ENCODE measurements around the gene DYNC1I1.

DYNC1I1 gene

DNA sequence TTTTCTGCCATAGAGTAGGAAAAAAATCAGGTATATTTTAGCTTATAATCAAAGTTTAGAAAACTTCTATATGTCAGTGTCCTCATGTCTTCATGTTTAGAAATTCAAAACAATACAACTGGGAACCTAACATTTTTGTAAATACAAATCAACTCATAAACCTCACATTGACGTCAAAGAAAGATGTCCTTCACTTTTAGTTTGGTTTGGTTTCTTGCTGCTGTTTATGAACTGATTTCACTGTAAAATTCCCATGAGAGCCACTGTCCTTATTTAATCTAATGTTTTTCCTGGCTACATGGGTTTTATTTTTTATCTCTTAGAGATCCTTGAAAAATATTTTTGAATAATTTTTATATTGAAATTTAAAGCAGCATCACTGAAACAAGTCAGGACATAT is 208.4 kb downstream of the DYNC1I1 start:
- Histone ChIP-seq H4K20me1 (ENCODE audit: insufficient read depth, low read length, poor library complexity, severe bottlenecking) (no peaks in the 10 kb centered on the region), H3K79me2 (ENCODE audit: insufficient read depth, low read length) (no peaks in the 10 kb centered on the region), H3F3A (ENCODE audit: low read depth) (no peaks in the 10 kb centered on the region), H3K4me3 (ENCODE audit: low read length, poor library complexity, severe bottlenecking) (no peak overlapping the region), H3K9me3 (ENCODE audit: insufficient read depth, low read depth, low read length) (no peaks in the 10 kb centered on the region), H3K9me2 (replicated peaks; ENCODE audit: low read depth, low read length) (no peaks in the 10 kb centered on the region), H3K4me1 (ENCODE audit: insufficient read depth, low read length, poor library complexity, severe bottlenecking) (no peaks in the 10 kb centered on the region), H3K27me3 (ENCODE audit: insufficient read depth, low read length, poor library complexity, severe bottlenecking) (no peaks in the 10 kb centered on the region), H3K36me3 (ENCODE audit: insufficient read depth, low read length) (no peaks in the 10 kb centered on the region), H3K9ac (ENCODE audit: low read depth, low read length, poor library complexity, severe bottlenecking) (no peak overlapping the region), H2AFZ (ENCODE audit: low read length) (no peak overlapping the region), H3K4me2 (ENCODE audit: low read depth, low read length, poor library complexity, severe bottlenecking) (no peak overlapping the region)
- TF ChIP-seq EZH2phosphoT487 (IDR thresholded peaks at IDR 0.05; ENCODE audit: borderline replicate concordance): no peak
- TF ChIP-seq, protein P1, sequence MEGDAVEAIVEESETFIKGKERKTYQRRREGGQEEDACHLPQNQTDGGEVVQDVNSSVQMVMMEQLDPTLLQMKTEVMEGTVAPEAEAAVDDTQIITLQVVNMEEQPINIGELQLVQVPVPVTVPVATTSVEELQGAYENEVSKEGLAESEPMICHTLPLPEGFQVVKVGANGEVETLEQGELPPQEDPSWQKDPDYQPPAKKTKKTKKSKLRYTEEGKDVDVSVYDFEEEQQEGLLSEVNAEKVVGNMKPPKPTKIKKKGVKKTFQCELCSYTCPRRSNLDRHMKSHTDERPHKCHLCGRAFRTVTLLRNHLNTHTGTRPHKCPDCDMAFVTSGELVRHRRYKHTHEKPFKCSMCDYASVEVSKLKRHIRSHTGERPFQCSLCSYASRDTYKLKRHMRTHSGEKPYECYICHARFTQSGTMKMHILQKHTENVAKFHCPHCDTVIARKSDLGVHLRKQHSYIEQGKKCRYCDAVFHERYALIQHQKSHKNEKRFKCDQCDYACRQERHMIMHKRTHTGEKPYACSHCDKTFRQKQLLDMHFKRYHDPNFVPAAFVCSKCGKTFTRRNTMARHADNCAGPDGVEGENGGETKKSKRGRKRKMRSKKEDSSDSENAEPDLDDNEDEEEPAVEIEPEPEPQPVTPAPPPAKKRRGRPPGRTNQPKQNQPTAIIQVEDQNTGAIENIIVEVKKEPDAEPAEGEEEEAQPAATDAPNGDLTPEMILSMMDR (conservative IDR thresholded peaks at IDR 0.05; ENCODE audit: low read length): no peak

DNA sequence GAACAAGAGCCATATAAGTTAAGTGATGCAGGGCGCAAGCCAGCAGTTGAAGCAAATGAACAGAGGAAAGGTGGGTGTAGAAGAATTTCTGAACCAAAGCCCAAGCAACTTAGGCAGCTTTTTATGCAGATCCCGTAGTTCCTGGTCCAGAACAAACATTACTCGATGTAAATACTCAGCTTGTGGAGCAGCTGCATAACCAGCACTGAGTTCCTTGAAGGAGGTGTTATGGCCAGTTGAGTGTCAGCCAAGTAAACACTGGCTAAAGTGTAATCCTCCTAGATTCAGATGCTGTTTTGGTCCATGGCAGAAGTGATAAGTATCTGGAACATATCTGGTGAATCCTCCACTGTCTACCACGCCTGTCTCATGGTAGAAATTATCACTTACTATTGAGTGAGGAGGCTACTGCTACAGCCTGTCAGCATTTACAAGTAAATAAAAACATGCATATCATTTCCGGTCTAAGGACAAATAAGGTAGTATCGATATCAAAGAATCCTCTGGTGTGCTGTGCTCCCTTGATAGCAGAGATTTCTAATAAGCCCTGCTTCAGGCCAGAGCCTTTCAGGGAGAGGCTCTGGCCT is 213.9 kb downstream of the DYNC1I1 start:
- Histone ChIP-seq H3F3A (ENCODE audit: low read depth) (no peaks in the 10 kb centered on the region), H3K4me3 (ENCODE audit: low read length, poor library complexity, severe bottlenecking) (no peak overlapping the region)

DNA sequence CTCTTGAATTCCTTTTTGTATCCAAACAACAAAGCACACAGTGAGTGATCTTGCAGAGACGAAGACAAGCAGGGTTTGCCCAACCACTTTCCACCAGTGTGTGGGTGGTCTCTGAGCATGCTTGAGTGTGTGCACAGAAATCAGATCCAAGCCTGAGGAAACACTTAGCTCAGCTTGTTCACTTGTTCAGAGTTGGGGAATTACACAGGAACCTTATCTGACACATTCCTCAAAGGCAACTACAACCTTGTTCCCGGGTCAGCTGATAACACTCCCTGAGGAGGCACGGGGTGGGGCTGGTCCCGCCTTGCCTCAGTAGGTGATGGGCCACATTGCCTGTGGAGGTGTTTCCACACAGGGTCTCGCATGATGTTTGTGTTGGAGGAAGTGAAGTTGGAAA is 216.9 kb downstream of the DYNC1I1 start:
- no peak overlapping the region for H3K4me2 ChIP-seq (ENCODE audit: low read depth, low read length, poor library complexity, severe bottlenecking)
- H3K36me3 ChIP-seq (ENCODE audit: insufficient read depth, low read length): no peaks in the 10 kb centered on the region
- no peaks in the 10 kb centered on the region for H3F3A ChIP-seq (ENCODE audit: low read depth)
- no peaks in the 10 kb centered on the region for H3K4me1 ChIP-seq (ENCODE audit: insufficient read depth, low read length, poor library complexity, severe bottlenecking)
- no peaks in the 10 kb centered on the region; the same call in 1 of the 2 replicates for H3K9me2 ChIP-seq (replicated peaks; ENCODE audit: low read depth, low read length)
- H3K9me3 ChIP-seq (ENCODE audit: insufficient read depth, low read depth, low read length): no peaks in the 10 kb centered on the region
- no peak overlapping the region for H3K9ac ChIP-seq (ENCODE audit: low read depth, low read length, poor library complexity, severe bottlenecking)
- H4K20me1 ChIP-seq (ENCODE audit: insufficient read depth, low read length, poor library complexity, severe bottlenecking): no peaks in the 10 kb centered on the region
- H3K79me2 ChIP-seq (ENCODE audit: insufficient read depth, low read length): no peaks in the 10 kb centered on the region
- H3K4me3 ChIP-seq (ENCODE audit: low read length, poor library complexity, severe bottlenecking): no peak overlapping the region
- H2AFZ ChIP-seq (ENCODE audit: low read length): no peak overlapping the region
- TF ChIP-seq, protein P1 (conservative IDR thresholded peaks at IDR 0.05; ENCODE audit: low read length): no peak
- no peak for TF ChIP-seq EZH2phosphoT487 (IDR thresholded peaks at IDR 0.05; ENCODE audit: borderline replicate concordance)
- H3K27me3 ChIP-seq (ENCODE audit: insufficient read depth, low read length, poor library complexity, severe bottlenecking): no peaks in the 10 kb centered on the region

More for the DNA sequence above, 213.9 kb downstream of the DYNC1I1 start:
- no peaks in the 10 kb centered on the region for H3K9me3 ChIP-seq (ENCODE audit: insufficient read depth, low read depth, low read length)
- H3K27me3 ChIP-seq (ENCODE audit: insufficient read depth, low read length, poor library complexity, severe bottlenecking): no peaks in the 10 kb centered on the region
- no peak overlapping the region for H3K4me2 ChIP-seq (ENCODE audit: low read depth, low read length, poor library complexity, severe bottlenecking)
- no peak overlapping the region for H2AFZ ChIP-seq (ENCODE audit: low read length)
- no peaks in the 10 kb centered on the region for H4K20me1 ChIP-seq (ENCODE audit: insufficient read depth, low read length, poor library complexity, severe bottlenecking)
- TF ChIP-seq, protein P1 (conservative IDR thresholded peaks at IDR 0.05; ENCODE audit: low read length): no peak
- TF ChIP-seq EZH2phosphoT487 (IDR thresholded peaks at IDR 0.05; ENCODE audit: borderline replicate concordance): no peak
- no peaks in the 10 kb centered on the region for H3K79me2 ChIP-seq (ENCODE audit: insufficient read depth, low read length)
- no peak overlapping the region for H3K9ac ChIP-seq (ENCODE audit: low read depth, low read length, poor library complexity, severe bottlenecking)
- H3K4me1 ChIP-seq (ENCODE audit: insufficient read depth, low read length, poor library complexity, severe bottlenecking): no peaks in the 10 kb centered on the region
- no peaks in the 10 kb centered on the region; the same call in 1 of the 2 replicates for H3K9me2 ChIP-seq (replicated peaks; ENCODE audit: low read depth, low read length)
- no peaks in the 10 kb centered on the region for H3K36me3 ChIP-seq (ENCODE audit: insufficient read depth, low read length)

All from Loucy (cell line).